Sigmoid colon (tissue), 4 donors: ENCODE results near the gene POU3F1.

ENCODE experiments used
- CTCF ChIP-seq, 4 experiments: fragments of 450-650 bp in 3 of 4; fragments of 200-600 bp in 1 of 4; IDR thresholded peaks; one replicate each; pipeline ENCODE4 v1.5.1; 2016 to 2019; ENCODE audit warnings: antibody characterized with exemption in 4 of 4, mild to moderate bottlenecking in 3 of 4, moderate library complexity in 2 of 4
- POLR2A ChIP-seq, 2 donors: fragments of 450-650 bp; IDR thresholded peaks; one replicate each; pipeline ENCODE4 v1.6.1; 2016; ENCODE audit warnings: antibody characterized with exemption in 2 of 2, mild to moderate bottlenecking in 2 of 2, moderate library complexity in 2 of 2
- POLR2AphosphoS5 ChIP-seq, 4 donors: sonication (generic); formaldehyde crosslinking; IDR thresholded peaks; one replicate each; pipeline ENCODE4 v1.6.1; 2017; ENCODE audit warnings: antibody characterized with exemption in 4 of 4

GRCh38 chr1:38030596-38031512, 15.7 kb downstream of the POU3F1 start:
- TF ChIP-seq CTCF (IDR thresholded peaks at IDR 0.05): no peak
- no peak for TF ChIP-seq POLR2A (IDR thresholded peaks at IDR 0.05)
- no peak for TF ChIP-seq POLR2AphosphoS5 (IDR thresholded peaks at IDR 0.05)
